ENCODE results near the gene TAC1. TPM values are rescaled to one million over a fixed set of nuclear protein-coding genes. Genes with fewer than 3 reads are reported as not detected.

TAC1 gene
- total RNA-seq, 1 donor from 2014 or later, result not detected

- no peak for DNase-seq (ENCODE audit: low read depth)
- Histone ChIP-seq H3K4me3 (ENCODE audit: low read depth, low read length) (no peak overlapping the region), H3K27me3 (ENCODE audit: control insufficient read depth, insufficient read depth, low read length) (no peaks in the 10 kb centered on the region), H3K36me3 (ENCODE audit: control insufficient read depth, insufficient read depth, low read length) (no peaks in the 10 kb centered on the region)
- no peak for TF ChIP-seq CTCF (IDR thresholded peaks at IDR 0.05; ENCODE audit: insufficient read depth, low read length, severe bottlenecking)
- no peak for FAIRE-seq
These were observed 16.6 kb downstream of the TAC1 start for GRCh38 chr7:97748482-97748881.

GRCh38 chr7:97751566-97751965, 19.7 kb downstream of the TAC1 start:
- DNase-seq (ENCODE audit: low read depth) (no peak), FAIRE-seq (no peak)
- TF ChIP-seq CTCF (IDR thresholded peaks at IDR 0.05; ENCODE audit: insufficient read depth, low read length, severe bottlenecking), result no peak
- Histone ChIP-seq H3K36me3 (ENCODE audit: control insufficient read depth, insufficient read depth, low read length) (no peaks in the 10 kb centered on the region), H3K27me3 (ENCODE audit: control insufficient read depth, insufficient read depth, low read length) (no peaks in the 10 kb centered on the region), H3K4me3 (ENCODE audit: low read depth, low read length) (no peak overlapping the region)

GRCh38 chr7:97752215-97752614, 20.3 kb downstream of the TAC1 start:
- Histone ChIP-seq H3K27me3 (ENCODE audit: control insufficient read depth, insufficient read depth, low read length) (no peaks in the 10 kb centered on the region), H3K36me3 (ENCODE audit: control insufficient read depth, insufficient read depth, low read length) (no peaks in the 10 kb centered on the region), H3K4me3 (ENCODE audit: low read depth, low read length) (no peak overlapping the region)
- FAIRE-seq (no peak), DNase-seq (ENCODE audit: low read depth) (no peak)
- TF ChIP-seq CTCF (IDR thresholded peaks at IDR 0.05; ENCODE audit: insufficient read depth, low read length, severe bottlenecking), result no peak

- Histone ChIP-seq H3K36me3 (ENCODE audit: control insufficient read depth, insufficient read depth, low read length) (no peaks in the 10 kb centered on the region), H3K4me3 (ENCODE audit: low read depth, low read length) (no peak overlapping the region)
- no peak for FAIRE-seq
These were observed 25.9 kb downstream of the TAC1 start for GRCh38 chr7:97757824-97758223.

GRCh38 chr7:97770850-97771249, 39.0 kb downstream of the TAC1 start:
- no peak overlapping the region for H3K4me3 ChIP-seq (ENCODE audit: low read depth, low read length)
- no peaks in the 10 kb centered on the region for H3K36me3 ChIP-seq (ENCODE audit: control insufficient read depth, insufficient read depth, low read length)
- no peak for TF ChIP-seq CTCF (IDR thresholded peaks at IDR 0.05; ENCODE audit: insufficient read depth, low read length, severe bottlenecking)
- no peaks in the 10 kb centered on the region for H3K27me3 ChIP-seq (ENCODE audit: control insufficient read depth, insufficient read depth, low read length)
- FAIRE-seq (no peak), DNase-seq (ENCODE audit: low read depth) (no peak)

More at GRCh38 chr7:97757824-97758223, 25.9 kb downstream of the TAC1 start:
- no peak for TF ChIP-seq CTCF (IDR thresholded peaks at IDR 0.05; ENCODE audit: insufficient read depth, low read length, severe bottlenecking)
- H3K27me3 ChIP-seq (ENCODE audit: control insufficient read depth, insufficient read depth, low read length), result no peaks in the 10 kb centered on the region
- DNase-seq (ENCODE audit: low read depth), result no peak

- FAIRE-seq, result no peak
- no peak for TF ChIP-seq CTCF (IDR thresholded peaks at IDR 0.05; ENCODE audit: insufficient read depth, low read length, severe bottlenecking)
- no peak for DNase-seq (ENCODE audit: low read depth)
- no peaks in the 10 kb centered on the region for H3K27me3 ChIP-seq (ENCODE audit: control insufficient read depth, insufficient read depth, low read length)
- H3K4me3 ChIP-seq (ENCODE audit: low read depth, low read length), result no peak overlapping the region
- no peaks in the 10 kb centered on the region for H3K36me3 ChIP-seq (ENCODE audit: control insufficient read depth, insufficient read depth, low read length)
These were observed 39.7 kb downstream of the TAC1 start for GRCh38 chr7:97771576-97771975.
